ENCODE data around the gene TBC1D16. TPM values are rescaled to one million over a fixed set of nuclear protein-coding genes. Genes with fewer than 3 reads are reported as not detected.

TBC1D16 gene
- total RNA-seq, 4 donors from 2014 or later = 11.9 to 29.7 (median 22.2) TPM

DNA sequence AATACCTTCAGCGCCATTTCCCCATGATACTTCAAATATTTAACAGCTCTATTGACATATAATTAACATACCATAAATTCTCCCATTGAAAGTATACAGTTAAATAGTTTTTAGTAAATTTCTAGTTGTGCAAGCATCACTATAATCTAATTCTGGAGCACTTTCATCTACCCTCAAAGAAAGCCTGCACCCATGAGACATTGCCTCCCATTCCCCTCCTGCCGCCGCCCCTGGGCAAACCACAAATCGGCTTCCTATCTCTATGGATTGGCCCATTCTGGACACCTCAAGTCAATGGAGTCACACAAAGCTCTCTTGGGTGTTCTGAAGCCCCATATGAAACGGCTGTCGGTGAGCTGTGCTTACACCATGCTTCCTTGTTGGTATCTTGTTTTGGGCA lies 119.2 kb downstream of the TBC1D16 start:
- Histone ChIP-seq H3K36me3 (no peaks in the 10 kb centered on the region), H3K27ac (no peak overlapping the region), H3K4me1 (peaks cover 0 to 28% (median 2%) of the 10 kb centered on the region in 4 donors), H3K27me3 (no peaks in the 10 kb centered on the region), H3K4me3 (no peak overlapping the region), H3K9me3 (no peaks in the 10 kb centered on the region)
- TF ChIP-seq POLR2A (IDR thresholded peaks at IDR 0.05) (no peak), CTCF (IDR thresholded peaks at IDR 0.05) (no peak)
- DNase-seq = peak in 1 of 3 donors; percentile 18

DNA sequence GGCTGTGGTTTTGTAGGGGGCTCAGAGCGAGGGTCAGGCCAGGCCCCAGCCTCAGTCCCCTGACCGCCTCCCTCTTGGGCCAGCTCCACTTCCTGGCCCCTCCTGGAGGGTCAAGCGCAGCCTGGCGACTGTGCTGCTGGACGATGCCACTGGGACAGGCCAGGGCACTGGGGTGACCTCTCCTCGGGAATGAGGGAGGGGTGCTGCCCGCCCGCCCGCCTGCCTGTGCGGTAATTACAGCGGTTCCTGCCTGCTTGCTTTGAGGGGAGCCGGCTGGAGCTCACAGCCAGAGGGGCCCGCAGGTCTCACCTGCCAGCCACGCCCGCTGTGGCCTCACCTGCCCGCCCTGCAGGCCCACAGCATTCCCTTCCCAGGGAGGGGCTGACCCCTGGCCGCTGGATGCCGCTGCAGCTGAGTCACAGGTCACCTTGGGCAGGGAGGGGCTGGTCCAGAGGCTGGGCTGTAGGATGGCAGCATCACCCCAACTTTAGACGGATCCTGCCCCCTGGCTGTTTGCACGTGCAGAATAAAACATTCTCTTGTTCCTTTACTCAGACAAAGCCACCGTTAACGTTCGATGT lies 119.7 kb downstream of the TBC1D16 start:
- Histone ChIP-seq H3K27me3 (no peaks in the 10 kb centered on the region), H3K9me3 (no peaks in the 10 kb centered on the region), H3K27ac (peak overlapping the region in 2 of 4 donors; percentile 14 to 57), H3K4me3 (no peak overlapping the region), H3K36me3 (no peaks in the 10 kb centered on the region), H3K4me1 (peaks cover 0 to 28% (median 2%) of the 10 kb centered on the region in 4 donors)
- DNase-seq = peak in 2 of 3 donors; percentile 93
- TF ChIP-seq POLR2A (IDR thresholded peaks at IDR 0.05) = peak; percentile 10 to 29
- peak in 4 of 6 experiments; percentile 31 to 90 (median 82) for TF ChIP-seq CTCF (IDR thresholded peaks at IDR 0.05)

DNA sequence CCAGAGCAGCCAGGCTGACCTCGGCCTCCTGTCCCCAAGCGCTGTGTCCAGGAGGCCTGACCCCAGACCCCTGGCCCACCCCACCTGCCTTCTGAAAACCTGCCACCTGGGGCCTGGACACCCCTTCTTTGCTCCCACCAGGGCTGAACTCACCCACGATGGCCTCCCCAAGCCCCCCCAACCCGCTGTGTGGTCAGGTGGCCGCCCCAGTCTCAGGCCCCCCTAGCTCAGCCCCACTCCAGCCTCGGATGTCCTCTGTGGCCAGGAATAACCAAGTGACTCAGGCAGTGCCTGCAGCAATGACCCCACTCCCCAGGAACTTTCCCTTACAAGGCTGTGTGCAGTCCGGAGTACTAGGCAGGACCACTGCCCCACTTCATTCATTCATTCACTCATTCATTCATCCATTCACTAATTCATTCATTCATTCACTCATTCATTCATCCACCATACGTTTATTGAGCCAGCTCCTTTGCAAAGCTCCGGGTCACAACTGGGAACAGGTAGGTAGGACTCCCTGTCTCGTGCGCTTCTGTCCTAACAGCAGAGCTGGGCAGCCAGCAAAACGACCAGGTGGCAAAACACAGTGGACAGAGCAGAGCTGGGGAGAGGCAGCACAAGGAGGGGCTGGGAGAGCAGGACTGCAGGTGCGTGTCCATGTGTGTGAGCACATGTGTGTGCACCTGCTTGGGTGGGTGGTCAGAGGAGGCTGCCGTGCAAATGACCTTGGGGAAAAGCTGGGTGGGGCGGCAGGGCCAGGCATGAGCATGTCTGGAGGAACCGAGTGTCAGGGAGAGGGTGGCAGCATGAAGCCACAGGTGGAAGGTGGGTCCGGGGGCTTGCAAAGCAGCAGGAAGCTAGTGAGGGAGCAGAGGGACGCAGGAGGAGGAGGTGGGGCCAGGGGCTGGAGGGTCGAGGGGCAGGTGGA lies 120.6 kb downstream of the TBC1D16 start:
- peak overlapping the region in 1 of 4 donors; percentile 57 for H3K27ac ChIP-seq
- H3K27me3 ChIP-seq = no peaks in the 10 kb centered on the region
- no peaks in the 10 kb centered on the region for H3K9me3 ChIP-seq
- H3K4me1 ChIP-seq = peaks cover 0 to 23% (median 2%) of the 10 kb centered on the region in 4 donors
- no peak for TF ChIP-seq CTCF (IDR thresholded peaks at IDR 0.05)
- no peak for TF ChIP-seq POLR2A (IDR thresholded peaks at IDR 0.05)
- no peaks in the 10 kb centered on the region for H3K36me3 ChIP-seq
- H3K4me3 ChIP-seq = no peak overlapping the region
- peak in 1 of 3 donors; percentile 51 for DNase-seq

- TF ChIP-seq CTCF (IDR thresholded peaks at IDR 0.05) = no peak
- TF ChIP-seq POLR2A (IDR thresholded peaks at IDR 0.05) = no peak
- no peaks in the 10 kb centered on the region for H3K9me3 ChIP-seq
- no peak for DNase-seq
- H3K27me3 ChIP-seq = no peaks in the 10 kb centered on the region
- H3K4me3 ChIP-seq = no peak overlapping the region
- H3K27ac ChIP-seq = no peak overlapping the region
- no peaks in the 10 kb centered on the region for H3K36me3 ChIP-seq
- H3K4me1 ChIP-seq = peaks cover 0 to 15% (median 2%) of the 10 kb centered on the region in 4 donors
Measured at GRCh38 chr17:79913896-79914812, 121.5 kb downstream of the TBC1D16 start.

- H3K27me3 ChIP-seq = no peaks in the 10 kb centered on the region
- H3K4me3 ChIP-seq = no peak overlapping the region
- H3K36me3 ChIP-seq = no peaks in the 10 kb centered on the region
- H3K27ac ChIP-seq = no peak overlapping the region
- H3K4me1 ChIP-seq = peaks cover 0 to 9% (median 0%) of the 10 kb centered on the region in 4 donors
- H3K9me3 ChIP-seq = no peaks in the 10 kb centered on the region
- TF ChIP-seq POLR2A (IDR thresholded peaks at IDR 0.05) (no peak), CTCF (IDR thresholded peaks at IDR 0.05) (no peak)
- DNase-seq = peak in 1 of 3 donors; percentile 48
Measured at GRCh38 chr17:79913451-79913850, 122.2 kb downstream of the TBC1D16 start.

Measured in Peyer's patch (tissue), 4 donors.